ENCODE results near the gene C1QTNF8.

- TF ChIP-seq CTCF (IDR thresholded peaks at IDR 0.05; ENCODE audit: borderline replicate concordance, extremely low read depth, low read length, poor library complexity, severe bottlenecking) (no peak), EZH2 (IDR thresholded peaks at IDR 0.05; ENCODE audit: borderline replicate concordance, low read depth, low read length, severe bottlenecking) (no peak)
Observed at GRCh38 chr16:1145383-1146100, 49.5 kb upstream of the C1QTNF8 start.

Measured in DND-41 (cell line).